Skeletal muscle tissue (tissue), 4 donors: ENCODE results near the gene ZBTB43. TPM values are rescaled to one million over a fixed set of nuclear protein-coding genes. Genes with fewer than 3 reads are reported as not detected.

Experiments used
- H3K27ac ChIP-seq: one replicate; pipeline ENCODE4 v1.7.0; 2013; ENCODE audit warnings: mild to moderate bottlenecking, low read depth, low read length, inconsistent platforms
- H3K27me3 ChIP-seq, 3 donors: one replicate each; pipeline ENCODE4 v1.7.0; 2013; ENCODE audit warnings: low read length in 3 of 3; ENCODE audit not compliant: control insufficient read depth in 3 of 3, insufficient read depth in 3 of 3
- H3K36me3 ChIP-seq, 3 donors: one replicate each; pipeline ENCODE4 v1.7.0; 2013; ENCODE audit warnings: low read length in 3 of 3; ENCODE audit not compliant: control insufficient read depth in 3 of 3, insufficient read depth in 3 of 3
- H3K4me1 ChIP-seq, 3 donors: one replicate each; pipeline ENCODE4 v1.7.0; 2013; ENCODE audit warnings: low read length in 3 of 3, mild to moderate bottlenecking in 3 of 3; ENCODE audit not compliant: control insufficient read depth in 3 of 3, insufficient read depth in 3 of 3
- H3K4me3 ChIP-seq, 3 donors: one replicate each; pipeline ENCODE4 v1.7.0; 2013; ENCODE audit warnings: low read length in 3 of 3
- H3K9ac ChIP-seq, 3 donors: one replicate each; pipeline ENCODE4 v1.7.0; 2013; ENCODE audit warnings: low read length in 3 of 3, mild to moderate bottlenecking in 3 of 3, moderate library complexity in 2 of 3, low read depth in 1 of 3
- H3K9me3 ChIP-seq, 3 donors: one replicate each; pipeline ENCODE4 v1.7.0; 2013; ENCODE audit warnings: low read length in 3 of 3; ENCODE audit not compliant: control insufficient read depth in 3 of 3
- total RNA-seq: library from RNA; depleted of rRNA; stranded (reverse); fragments of >200 nt; gene quantifications from one replicate; pipeline ENCODE4 v1.2.3, GENCODE V29; 2014
- donor health status: Osteomylitis.

ZBTB43 gene
- total RNA-seq, 1 donor from 2014 or later: 12.0 TPM

DNA sequence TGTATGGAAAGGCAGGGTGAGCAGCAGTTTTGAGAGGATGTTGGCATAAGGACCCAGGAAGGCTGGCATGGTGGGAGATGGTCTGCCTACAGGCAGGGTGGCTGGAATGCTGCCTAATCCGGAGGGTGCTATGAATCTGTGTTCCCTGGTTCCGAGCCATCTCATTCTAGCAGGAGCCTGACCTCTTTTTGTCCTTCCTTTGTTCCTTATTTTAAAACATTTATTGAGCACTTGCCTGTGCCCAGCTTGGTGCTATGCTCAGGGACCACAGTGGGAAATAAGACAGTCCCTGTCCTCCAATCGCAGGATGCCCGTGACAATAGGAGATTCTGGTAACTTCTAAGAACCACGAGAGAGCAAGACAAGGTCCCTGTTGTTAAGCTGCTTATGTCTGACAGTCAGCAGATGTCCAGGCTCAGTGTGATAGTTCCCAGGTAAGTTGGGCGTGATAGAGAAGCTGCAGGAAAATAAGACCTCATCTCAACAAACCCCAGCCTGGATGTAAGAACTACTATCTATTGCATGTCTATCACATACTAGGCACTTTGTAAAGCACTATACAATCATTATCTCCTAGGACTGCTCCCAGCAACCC lies 46.5 kb downstream of the ZBTB43 start:
- H3K27ac ChIP-seq: no peak overlapping the region
- H3K9ac ChIP-seq: no peak overlapping the region
- peaks cover 0 to 4% (median 0%) of the 10 kb centered on the region in 3 donors for H3K4me1 ChIP-seq
- H3K36me3 ChIP-seq: no peaks in the 10 kb centered on the region
- no peaks in the 10 kb centered on the region for H3K9me3 ChIP-seq
- no peak overlapping the region for H3K4me3 ChIP-seq
- H3K27me3 ChIP-seq: peaks cover 2 to 11% (median 7%) of the 10 kb centered on the region in 3 donors

DNA sequence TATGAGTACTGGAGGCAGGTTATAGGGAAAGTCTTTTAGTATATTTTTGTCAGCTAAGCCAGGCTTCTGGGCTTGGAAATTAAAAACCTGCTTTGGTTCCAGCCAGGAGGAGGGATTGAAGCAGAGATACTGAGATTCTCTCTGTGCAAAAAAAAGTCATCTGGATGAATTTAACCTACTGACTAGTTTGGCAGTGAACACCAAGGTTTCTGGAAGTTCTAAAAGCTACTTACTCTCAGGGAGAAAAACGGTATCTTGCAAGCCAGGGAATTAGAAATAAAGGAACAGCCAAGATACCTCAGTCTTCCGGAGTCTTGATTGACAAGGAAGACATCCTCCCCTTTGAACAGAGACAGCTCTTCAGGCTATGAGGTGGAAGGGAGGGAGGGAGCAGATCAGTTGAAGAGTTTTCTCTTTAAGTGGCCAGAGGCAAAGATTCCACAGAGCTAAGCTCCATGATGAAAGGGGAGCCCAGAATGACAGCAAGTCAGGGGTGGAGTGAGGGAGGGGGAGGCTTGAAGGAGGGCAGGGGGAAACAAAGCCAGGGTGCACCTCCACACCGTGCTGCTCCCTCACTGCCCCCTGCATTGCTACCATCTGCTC lies 47.3 kb downstream of the ZBTB43 start:
- Histone ChIP-seq H3K4me1 (peaks cover 0 to under 1% (median 0%) of the 10 kb centered on the region in 3 donors), H3K4me3 (no peak overlapping the region), H3K36me3 (no peaks in the 10 kb centered on the region), H3K9me3 (no peaks in the 10 kb centered on the region), H3K27me3 (peaks cover 2 to 11% (median 7%) of the 10 kb centered on the region in 3 donors), H3K27ac (no peak overlapping the region), H3K9ac (no peak overlapping the region)

DNA sequence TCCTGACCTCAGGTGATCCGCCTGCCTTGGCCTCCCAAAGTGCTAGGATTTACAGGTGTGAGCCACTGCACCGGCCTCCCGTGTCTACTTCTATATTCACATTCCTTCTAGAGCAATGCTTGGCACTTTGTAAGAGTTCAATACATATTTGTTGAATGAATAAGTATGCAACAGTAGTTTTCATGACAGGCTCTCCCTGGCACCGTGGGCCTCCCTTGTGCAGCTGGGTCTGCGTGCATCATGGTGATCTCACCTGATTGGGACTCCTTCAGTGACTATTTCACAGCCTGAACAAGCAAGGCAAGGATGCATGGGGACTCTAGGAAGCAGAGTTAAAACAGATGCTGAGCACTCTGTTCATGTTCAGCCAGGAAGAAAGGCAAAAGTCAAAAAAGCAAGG lies 48.8 kb downstream of the ZBTB43 start:
- Histone ChIP-seq H3K4me3 (no peak overlapping the region), H3K27ac (no peak overlapping the region), H3K9me3 (no peaks in the 10 kb centered on the region), H3K4me1 (peaks cover 4 to 10% (median 4%) of the 10 kb centered on the region in 3 donors), H3K27me3 (peaks cover 2 to 11% (median 7%) of the 10 kb centered on the region in 3 donors), H3K9ac (no peak overlapping the region), H3K36me3 (no peaks in the 10 kb centered on the region)

DNA sequence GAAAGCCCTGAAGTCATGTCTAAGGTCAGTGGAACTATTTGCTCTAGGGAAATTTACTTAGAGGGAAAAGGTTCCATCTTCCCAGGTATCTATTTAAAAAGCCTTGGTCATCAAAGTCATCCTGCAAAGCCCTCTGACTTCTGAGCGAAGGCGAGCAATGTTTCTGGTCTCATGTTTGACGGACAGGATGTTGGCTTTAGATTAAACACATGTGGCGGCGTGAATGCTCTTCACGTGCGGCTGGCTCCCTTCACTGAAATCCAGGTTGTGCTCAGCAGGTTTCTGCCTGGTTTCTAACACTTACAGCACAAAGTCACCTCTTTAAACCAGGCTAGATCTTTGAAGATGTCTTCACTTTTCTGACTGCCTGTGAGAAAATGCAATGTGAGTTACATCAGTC lies 49.9 kb downstream of the ZBTB43 start:
- Histone ChIP-seq H3K27ac (no peak overlapping the region), H3K4me3 (no peak overlapping the region), H3K4me1 (peaks cover 5 to 12% (median 10%) of the 10 kb centered on the region in 3 donors), H3K9ac (no peak overlapping the region), H3K27me3 (peaks cover 2 to 11% (median 7%) of the 10 kb centered on the region in 3 donors), H3K9me3 (no peaks in the 10 kb centered on the region), H3K36me3 (no peaks in the 10 kb centered on the region)

DNA sequence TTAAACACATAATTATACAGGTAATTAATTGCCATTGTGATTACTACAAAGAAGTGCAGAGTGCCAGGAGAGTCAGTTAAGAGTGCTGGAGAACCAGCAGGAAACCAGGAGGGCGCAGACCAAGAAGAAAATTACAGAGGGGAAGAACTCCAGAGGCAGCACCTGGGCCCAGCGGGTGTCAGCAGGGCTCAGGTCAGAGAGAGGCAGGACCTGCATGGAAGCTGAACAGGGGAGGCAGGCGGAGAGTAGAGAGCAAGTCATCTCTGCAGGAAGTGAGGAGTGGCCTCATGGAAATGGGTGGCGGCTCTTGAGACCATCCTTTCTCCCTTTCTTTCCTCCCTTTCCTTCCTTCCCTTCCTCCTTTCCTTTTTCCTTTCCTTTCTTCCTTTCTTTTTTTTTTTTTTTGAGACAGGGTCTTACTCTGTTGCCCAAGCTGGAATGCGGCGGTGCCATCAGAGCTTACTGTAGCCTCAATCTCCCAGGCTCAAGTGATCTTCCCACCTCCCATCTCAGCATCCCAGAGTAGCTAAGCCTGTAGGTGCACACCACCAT lies 51.6 kb downstream of the ZBTB43 start:
- no peak overlapping the region for H3K9ac ChIP-seq
- H3K36me3 ChIP-seq: no peaks in the 10 kb centered on the region

DNA sequence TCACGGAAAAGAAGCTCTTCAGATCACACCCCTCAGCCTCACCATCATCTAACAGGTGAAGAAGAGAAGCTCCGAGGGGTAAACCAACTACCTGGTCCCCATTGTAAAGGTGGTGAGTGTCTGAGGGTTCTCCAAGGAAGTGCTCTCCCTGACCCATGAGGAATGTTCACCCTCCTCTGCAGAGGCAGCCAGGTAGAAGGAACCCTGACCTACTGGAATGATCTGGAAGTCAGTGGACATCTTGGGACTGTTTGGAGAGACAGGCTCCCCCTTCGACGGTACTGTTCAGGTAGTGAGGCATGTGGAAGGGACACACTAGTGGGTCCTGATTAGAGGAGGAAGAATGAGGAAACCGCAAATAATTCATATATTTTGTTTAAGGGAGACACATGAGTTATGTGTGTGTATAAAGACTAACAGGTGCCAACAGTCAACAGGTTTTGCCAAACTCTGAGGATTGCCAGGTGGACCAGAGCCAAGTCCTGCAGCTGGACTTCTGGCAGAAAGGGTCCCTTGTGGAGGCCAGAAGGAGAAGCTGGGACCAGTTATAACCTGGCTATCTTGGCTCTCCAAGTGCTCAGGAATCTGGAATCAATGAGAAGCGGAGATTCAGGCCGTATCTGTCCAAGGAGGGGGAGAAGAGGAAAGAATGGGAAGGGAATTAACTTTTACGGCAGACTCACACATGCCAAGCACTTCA lies 52.6 kb downstream of the ZBTB43 start:
- Histone ChIP-seq H3K4me3 (no peak overlapping the region), H3K4me1 (peaks cover 21 to 28% (median 24%) of the 10 kb centered on the region in 3 donors), H3K9ac (peak overlapping the region in 1 of 3 donors; percentile 32), H3K27ac (no peak overlapping the region), H3K27me3 (peaks cover 2 to 7% (median 3%) of the 10 kb centered on the region in 3 donors), H3K36me3 (no peaks in the 10 kb centered on the region), H3K9me3 (no peaks in the 10 kb centered on the region)

More for the DNA sequence above, 51.6 kb downstream of the ZBTB43 start:
- Histone ChIP-seq H3K4me1 (peaks cover 11 to 18% (median 13%) of the 10 kb centered on the region in 3 donors), H3K27ac (no peak overlapping the region), H3K9me3 (no peaks in the 10 kb centered on the region), H3K4me3 (no peak overlapping the region), H3K27me3 (peaks cover 2 to 9% (median 7%) of the 10 kb centered on the region in 3 donors)

DNA sequence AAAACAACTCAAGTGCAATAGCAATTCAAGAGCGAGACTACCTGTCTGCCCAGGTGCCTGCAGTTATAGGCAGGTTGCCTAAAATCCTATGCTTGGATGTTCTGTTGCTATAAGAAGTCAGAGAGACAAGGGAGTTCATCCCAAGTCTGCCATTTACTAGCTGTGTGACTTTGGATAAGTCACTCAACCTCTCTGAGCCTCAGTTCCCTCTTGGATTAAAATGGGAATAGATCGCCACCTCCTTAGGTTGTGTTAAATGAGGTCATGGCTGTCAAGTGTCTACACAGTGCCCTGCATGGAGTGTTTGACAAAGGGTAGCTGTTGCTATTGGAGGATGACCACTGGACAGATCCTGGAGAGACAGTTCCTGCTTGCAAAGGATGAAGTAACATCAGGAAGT lies 54.3 kb downstream of the ZBTB43 start:
- H3K4me1 ChIP-seq: peaks cover 33 to 43% (median 38%) of the 10 kb centered on the region in 3 donors
- no peak overlapping the region for H3K27ac ChIP-seq
- H3K36me3 ChIP-seq: peaks cover 0 to 2% (median 0%) of the 10 kb centered on the region in 3 donors
- H3K27me3 ChIP-seq: no peaks in the 10 kb centered on the region
- H3K4me3 ChIP-seq: no peak overlapping the region
- no peaks in the 10 kb centered on the region for H3K9me3 ChIP-seq
- H3K9ac ChIP-seq: no peak overlapping the region

DNA sequence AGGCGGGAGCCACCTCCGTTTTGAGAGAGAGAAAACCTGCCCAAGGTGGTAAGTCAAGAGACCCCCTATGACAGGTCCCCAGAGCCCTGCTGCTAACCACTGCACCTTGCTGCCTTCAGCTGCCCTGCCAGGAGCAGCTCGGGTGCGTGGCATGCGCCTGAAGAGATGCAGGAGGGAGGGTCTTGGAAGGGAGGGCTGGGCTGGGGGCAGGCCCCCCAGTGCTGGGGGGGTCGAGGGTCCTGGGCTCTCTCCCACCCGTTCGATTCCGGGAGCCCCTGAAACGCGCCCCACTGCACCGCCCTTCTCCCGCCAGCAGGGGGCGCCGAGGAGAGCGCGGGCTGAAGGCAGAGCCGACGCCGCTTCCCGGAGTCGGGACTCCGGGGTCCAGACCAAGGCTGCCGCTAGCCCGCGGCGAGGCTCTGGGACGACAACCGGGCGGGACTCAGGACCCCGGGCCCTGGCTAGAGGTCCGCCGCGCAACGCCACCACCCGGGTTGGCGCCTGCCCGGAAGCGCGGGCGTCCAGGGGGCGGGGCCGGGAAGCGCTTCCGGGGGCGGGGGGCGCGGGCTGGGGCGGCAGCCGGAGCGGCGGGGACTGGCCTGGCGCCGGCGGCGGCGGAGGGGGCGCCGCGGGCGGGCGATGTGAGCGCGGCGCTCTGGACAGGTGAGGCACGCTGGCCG lies 55.4 kb downstream of the ZBTB43 start, which contains the start of gene ZBTB34:
Gene ZBTB34, plus strand, starts transcription at position 563 of the 680 bp plus-strand sequence. CDS start 18,761 bp downstream, outside the sequence.
- peak within 1 kb of the TSS; percentile 92 for H3K27ac ChIP-seq
- no peaks in the 10 kb centered on the region for H3K27me3 ChIP-seq
- H3K9ac ChIP-seq: peak within 1 kb of the TSS; percentile 81 to 90 (median 88)
- peaks cover 0 to 4% (median 0%) of the 10 kb centered on the region in 3 donors for H3K36me3 ChIP-seq
- H3K4me3 ChIP-seq: peak within 1 kb of the TSS; percentile 84 to 88 (median 86)
- peaks cover 40 to 49% (median 46%) of the 10 kb centered on the region in 3 donors for H3K4me1 ChIP-seq
- no peaks in the 10 kb centered on the region for H3K9me3 ChIP-seq

DNA sequence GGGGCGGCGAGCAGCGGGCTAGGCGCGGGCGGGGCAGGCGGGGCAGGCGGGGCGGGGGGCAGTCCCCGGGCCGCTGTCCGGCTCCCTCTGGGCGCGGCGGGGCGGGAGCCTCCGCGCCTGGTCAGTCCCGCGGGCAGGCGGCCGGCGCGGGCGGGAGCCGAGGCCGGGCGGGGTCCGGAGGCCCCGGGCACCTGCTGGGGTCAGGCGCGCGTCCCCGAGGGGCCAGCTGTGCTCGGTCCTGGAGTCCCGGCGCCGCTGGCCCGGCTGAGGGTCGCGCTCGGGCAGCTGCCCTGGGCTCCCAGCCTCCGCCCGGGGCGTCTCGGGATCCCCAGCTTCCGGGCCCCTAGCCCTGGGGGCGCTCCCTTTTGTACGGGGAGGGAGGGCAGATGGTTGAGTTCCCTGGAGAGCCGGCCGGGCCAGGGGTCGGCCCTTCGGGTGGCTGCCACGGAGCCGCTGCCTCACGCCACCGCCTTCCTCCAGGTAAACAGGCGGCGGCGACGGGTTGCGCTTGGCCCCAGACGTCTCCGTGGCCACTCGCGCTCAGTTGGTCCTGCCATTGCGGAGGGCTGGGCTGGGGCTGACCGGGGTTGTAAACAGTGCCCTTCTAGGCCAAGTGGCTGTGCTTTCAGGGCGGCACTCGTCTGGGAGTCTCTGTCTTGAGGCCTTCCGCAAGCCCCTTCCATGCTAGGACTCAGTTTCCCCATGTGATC lies 56.1 kb downstream of the ZBTB43 start:
- Histone ChIP-seq H3K4me1 (peaks cover 42 to 56% (median 52%) of the 10 kb centered on the region in 3 donors), H3K36me3 (peaks cover 0 to 4% (median 0%) of the 10 kb centered on the region in 3 donors), H3K9ac (peak overlapping the region; percentile 79 to 90 (median 88)), H3K27ac (peak overlapping the region; percentile 92), H3K27me3 (no peaks in the 10 kb centered on the region), H3K9me3 (no peaks in the 10 kb centered on the region), H3K4me3 (peak overlapping the region; percentile 84 to 88 (median 86))
